Motor neuron (in vitro differentiated cells): ENCODE results near the gene FGD2. TPM values are rescaled to one million over a fixed set of nuclear protein-coding genes. Genes with fewer than 3 reads are reported as not detected.

Experiments
- ATAC-seq, 8 experiments: fragments of 200-7000 bp; cut with Tn5 transposase; replicated peaks in 6 of 8; 2 replicates each; pipeline ENCODE4 v1.8.0; 2021; ENCODE audit warnings: mild to moderate bottlenecking in 8 of 8, moderate library complexity in 8 of 8
- H3K27ac ChIP-seq, 2 donors: fragments of 250-450 bp; sonication (Bioruptor Pico); 2 replicates each; pipeline ENCODE4 v1.9.0; 2021; ENCODE audit warnings: antibody characterized with exemption in 2 of 2, mild to moderate bottlenecking in 2 of 2, moderate library complexity in 1 of 2
- H3K4me1 ChIP-seq, 2 donors: fragments of 250-450 bp; sonication (Bioruptor Pico); replicated peaks in 1 of 2; 2 replicates each; pipeline ENCODE4 v1.6.1; 2021; ENCODE audit warnings: antibody characterized with exemption in 2 of 2, mild to moderate bottlenecking in 2 of 2, moderate library complexity in 1 of 2
- H3K4me3 ChIP-seq, 5 donors: fragments of 250-450 bp; sonication (Bioruptor Pico); 2 replicates each; pipeline ENCODE4 v1.9.0; 2021; ENCODE audit warnings: antibody characterized with exemption in 5 of 5, mild to moderate bottlenecking in 5 of 5, moderate library complexity in 4 of 5
- WGBS, 10 experiments: fragments of 450-650 bp; shearing (Covaris generic); methylation state at CpG; one replicate each; pipeline ENCODE4 v1.0.0; 2022; 5-methylcytosine and 5-hydroxymethylcytosine counted together
- in situ Hi-C, 9 experiments: fragments of 400-800 bp; cut with MboI; loops; one replicate each; pipeline ENCODE4 v1.15.0; 2021; ENCODE audit warnings: low sequenced_read_pairs in 9 of 9, low pct_unique_long_range_greater_than_20kb in 2 of 9; ENCODE audit not compliant: unreplicated experiment in 9 of 9
- total RNA-seq, 8 experiments: library from RNA; unstranded; fragments of 300-600 nt; gene quantifications; 2 replicates each; pipeline versions ENCODE4 v1.2.3 to v1.2.4, GENCODE V29; 2022

Gene FGD2
- total RNA-seq, 8 experiments from 2014 or later: 0.14 to 1.8 (median 0.53) TPM; not detected in 2

- in situ Hi-C loops: loop anchor here in 4 of 9 experiments (25.0 kb wide), 2 partner anchors 120 to 245 kb away; partner anchors contain the start of gene C6orf89 (in 3 of the 4)
- 67 to 100% (median 81%) methylated on average over 1 to 4 of the region's 5 CpGs; no CpG with 5 or more reads in 5 of the 10 experiments for WGBS, 10 experiments
- peak in 1 of 8 experiments; percentile 40 for ATAC-seq
- Histone ChIP-seq H3K27ac (no peak overlapping the region), H3K4me3 (no peak overlapping the region), H3K4me1 (no peaks in the 10 kb centered on the region)
These were observed 1.4 kb downstream of the FGD2 start for GRCh38 chr6:37006793-37007339.

GRCh38 chr6:37007340-37008043 is 2.0 kb downstream of the FGD2 start:
- Histone ChIP-seq H3K4me3 (no peak overlapping the region), H3K27ac (no peak overlapping the region), H3K4me1 (no peaks in the 10 kb centered on the region)
- 40 to 100% (median 73%) methylated on average over 1 to 4 of the region's 12 CpGs; no CpG with 5 or more reads in 3 of the 10 experiments for WGBS, 10 experiments
- ATAC-seq: no peak
- in situ Hi-C loops: loop anchor here in 4 of 9 experiments (25.0 kb wide), 2 partner anchors 120 to 245 kb away; partner anchors contain the start of gene C6orf89 (in 3 of the 4)

DNA sequence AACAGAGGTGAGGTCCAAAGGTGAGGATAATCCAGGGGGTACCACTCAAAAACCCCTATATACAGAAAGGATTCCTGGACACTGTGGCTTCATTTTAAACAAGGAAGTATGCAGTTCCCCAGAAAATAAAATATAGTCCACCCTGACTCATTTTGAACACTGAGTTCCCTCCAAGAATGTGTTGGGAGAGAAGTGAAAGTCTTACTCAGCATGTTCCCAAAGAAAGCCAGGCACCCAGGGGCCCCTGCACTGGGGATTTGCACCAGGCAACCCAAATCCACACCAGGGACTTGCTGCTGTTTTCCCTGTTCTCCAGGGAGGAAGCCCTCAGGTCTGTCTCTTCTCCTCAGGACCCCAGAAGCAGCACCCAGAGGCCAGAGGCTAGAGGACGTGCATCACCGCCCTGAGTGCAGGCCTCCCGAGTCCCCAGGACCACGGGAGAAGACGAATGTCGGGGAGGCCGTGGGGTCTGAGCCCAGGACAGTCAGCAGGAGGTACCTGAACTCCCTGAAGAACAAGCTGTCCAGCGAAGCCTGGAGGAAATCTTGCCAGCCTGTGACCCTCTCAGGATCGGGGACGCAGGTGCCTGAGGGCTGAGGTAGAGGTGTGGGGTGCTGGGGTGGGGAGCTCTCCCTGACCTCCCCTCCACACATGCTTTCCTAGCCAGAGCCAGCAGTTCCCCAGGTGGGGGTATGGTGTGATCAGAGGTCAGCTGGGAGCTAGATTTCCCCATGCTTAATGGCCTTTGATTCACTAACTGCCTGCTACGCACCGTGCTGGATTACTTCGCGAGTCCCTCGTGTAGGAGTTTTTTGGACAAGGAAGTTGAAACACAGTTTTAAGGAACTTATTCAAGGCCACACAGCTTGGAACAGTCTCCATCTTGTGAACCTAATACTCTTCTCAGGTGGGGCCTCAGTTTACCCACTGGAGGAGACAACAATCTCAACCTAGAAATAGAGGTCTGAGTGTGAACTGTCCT is 3.3 kb downstream of the FGD2 start:
- H3K27ac ChIP-seq: no peak overlapping the region
- H3K4me3 ChIP-seq: no peak overlapping the region
- 40 to 97% (median 80%) methylated on average over 1 to 5 of the region's 15 CpGs; no CpG with 5 or more reads in 4 of the 10 experiments for WGBS, 10 experiments
- in situ Hi-C loops: loop anchor here in 4 of 9 experiments (25.0 kb wide), 2 partner anchors 121 to 246 kb away; partner anchors contain the start of gene C6orf89 (in 3 of the 4)
- no peaks in the 10 kb centered on the region for H3K4me1 ChIP-seq
- ATAC-seq: no peak

DNA sequence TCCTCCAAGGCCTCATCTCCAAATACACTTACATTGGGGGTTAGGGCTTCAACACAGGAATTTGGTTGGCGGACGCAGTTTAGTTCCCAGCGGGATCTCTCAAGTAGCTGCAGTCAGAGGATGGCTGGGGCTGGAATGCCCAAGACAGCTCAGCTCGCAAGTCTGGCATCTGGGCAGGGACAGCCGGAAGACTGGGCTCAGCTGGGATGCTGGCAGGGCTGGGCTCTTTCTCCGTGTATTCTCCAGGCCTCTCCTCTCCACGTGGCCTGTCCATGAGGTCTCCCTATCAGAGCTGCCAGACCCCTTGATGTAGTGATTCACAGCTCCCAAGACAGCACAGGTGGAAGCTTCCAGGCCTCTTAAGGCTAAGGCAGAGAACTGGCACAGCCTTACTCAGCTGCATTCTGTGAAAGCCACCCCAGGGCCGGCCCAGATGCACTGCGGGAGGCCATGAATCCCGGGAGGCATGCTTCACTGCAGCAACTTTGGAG is 5.0 kb downstream of the FGD2 start:
- in situ Hi-C loops: loop anchor here in 4 of 9 experiments (25.0 kb wide), 2 partner anchors 123 to 248 kb away; partner anchors contain the start of gene C6orf89 (in 3 of the 4)
- H3K27ac ChIP-seq: no peak overlapping the region
- H3K4me3 ChIP-seq: no peak overlapping the region
- 33 to 100% (median 80%) methylated on average over 1 to 2 of the region's 10 CpGs; no CpG with 5 or more reads in 3 of the 10 experiments for WGBS, 10 experiments
- no peak for ATAC-seq
- H3K4me1 ChIP-seq: no peaks in the 10 kb centered on the region

DNA sequence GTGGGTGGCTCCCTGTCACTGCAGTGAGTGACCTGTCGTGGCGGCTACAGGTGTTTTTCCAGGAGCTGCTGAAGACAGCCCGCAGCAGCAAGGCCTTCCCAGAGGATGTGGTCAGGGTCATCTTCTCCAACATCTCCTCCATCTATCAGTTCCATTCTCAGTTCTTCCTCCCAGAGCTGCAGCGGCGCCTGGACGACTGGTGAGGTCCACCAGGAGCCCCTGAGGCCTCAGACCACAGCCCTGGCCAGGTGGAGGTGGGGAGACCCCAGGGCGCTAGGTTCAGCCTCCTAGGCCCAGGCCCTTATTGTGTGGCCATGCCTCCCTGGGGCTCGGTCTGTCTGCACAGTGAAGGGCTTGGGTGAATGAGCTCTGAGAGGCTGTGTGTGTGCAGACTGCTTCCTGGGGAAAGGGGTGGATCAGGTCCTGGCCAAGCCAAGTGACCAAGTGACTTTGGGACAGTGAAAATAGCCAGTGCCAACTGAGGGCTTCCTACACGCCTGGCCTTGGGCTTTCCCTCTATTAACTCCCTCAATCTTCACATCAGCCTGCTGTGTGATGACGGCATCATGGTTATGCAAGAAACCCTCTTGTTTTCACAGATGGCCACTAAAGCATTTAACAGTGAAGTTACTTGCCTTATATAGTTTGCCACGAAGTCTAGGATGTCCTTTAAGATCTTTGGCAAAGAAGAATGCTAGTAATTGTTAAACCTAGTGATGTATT is 6.4 kb downstream of the FGD2 start:
- peak in 2 of 8 experiments; percentile 12 to 63 for ATAC-seq
- in situ Hi-C loops: loop anchor here in 4 of 9 experiments (25.0 kb wide), 2 partner anchors 125 to 250 kb away; partner anchors contain the start of gene C6orf89 (in 3 of the 4)
- Histone ChIP-seq H3K27ac (no peak overlapping the region), H3K4me1 (no peaks in the 10 kb centered on the region), H3K4me3 (no peak overlapping the region)
- 0 to 93% (median 44%) methylated on average over 1 to 3 of the region's 11 CpGs; no CpG with 5 or more reads in 1 of the 10 experiments for WGBS, 10 experiments

DNA sequence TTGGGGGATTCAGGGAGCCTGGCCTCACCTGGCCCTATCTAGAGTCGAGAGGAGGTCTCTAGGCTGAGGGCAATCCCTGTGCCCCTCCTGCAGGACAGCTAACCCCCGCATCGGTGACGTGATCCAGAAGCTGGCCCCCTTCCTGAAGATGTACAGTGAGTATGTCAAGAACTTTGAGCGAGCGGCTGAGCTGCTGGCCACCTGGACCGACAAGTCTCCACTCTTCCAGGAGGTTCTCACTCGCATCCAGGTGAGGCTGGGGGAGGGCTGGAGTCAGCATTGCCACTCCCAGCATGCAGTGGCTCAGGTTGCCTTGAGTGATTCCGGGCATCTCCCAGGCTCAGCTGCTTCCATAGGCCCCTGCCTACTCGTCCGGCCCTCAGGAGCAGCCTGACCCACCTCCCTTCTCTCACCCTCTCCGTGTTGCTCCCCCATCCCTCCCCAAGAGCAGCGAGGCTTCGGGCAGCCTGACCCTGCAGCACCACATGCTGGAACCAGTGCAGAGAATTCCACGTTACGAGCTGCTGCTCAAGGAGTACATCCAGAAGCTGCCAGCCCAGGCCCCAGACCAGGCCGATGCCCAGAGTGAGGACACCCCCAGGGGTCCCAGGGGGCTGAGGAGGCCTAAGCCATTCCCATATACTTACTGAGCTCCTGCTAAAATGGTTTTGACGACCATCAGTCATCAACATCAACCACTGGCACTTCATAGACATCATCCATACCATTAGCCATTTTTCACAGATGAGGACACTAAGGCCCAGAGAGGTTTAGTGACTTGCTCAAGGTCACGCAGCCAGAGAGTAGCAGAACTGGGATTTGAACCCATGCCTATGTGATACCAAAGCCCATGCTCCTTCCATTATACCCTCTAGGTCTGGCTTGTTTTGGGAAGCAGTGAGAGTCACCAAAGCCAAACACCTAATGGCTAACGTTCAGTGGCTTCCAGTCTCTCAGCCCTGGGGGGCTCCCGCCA is 8.3 kb downstream of the FGD2 start:
- no peak overlapping the region for H3K4me3 ChIP-seq
- ATAC-seq: no peak
- no peak overlapping the region for H3K27ac ChIP-seq
- in situ Hi-C loops: loop anchor here in 4 of 9 experiments (25.0 kb wide), 2 partner anchors 127 to 252 kb away; partner anchors contain the start of gene C6orf89 (in 3 of the 4)
- peaks cover 10 to 12% of the 10 kb centered on the region in 2 donors for H3K4me1 ChIP-seq
- 60 to 100% (median 83%) methylated on average over 1 to 9 of the region's 21 CpGs; no CpG with 5 or more reads in 5 of the 10 experiments for WGBS, 10 experiments

GRCh38 chr6:37014667-37015066 is 9.2 kb downstream of the FGD2 start:
- H3K27ac ChIP-seq: no peak overlapping the region
- in situ Hi-C loops: loop anchor here in 4 of 9 experiments (25.0 kb wide), 2 partner anchors 127 to 252 kb away; partner anchors contain the start of gene C6orf89 (in 3 of the 4)
- no peak for ATAC-seq
- peaks cover 10 to 12% of the 10 kb centered on the region in 2 donors for H3K4me1 ChIP-seq
- 90% methylated on average over 2 of the region's 12 CpGs; no CpG with 5 or more reads in 9 of the 10 experiments for WGBS, 10 experiments
- no peak overlapping the region for H3K4me3 ChIP-seq

- 72 to 100% (median 72%) methylated on average over 2 to 6 of the region's 9 CpGs; no CpG with 5 or more reads in 7 of the 10 experiments for WGBS, 10 experiments
- peaks cover 12 to 15% of the 10 kb centered on the region in 2 donors for H3K4me1 ChIP-seq
- H3K27ac ChIP-seq: no peak overlapping the region
- in situ Hi-C loops: loop anchor here in 4 of 9 experiments (25.0 kb wide), 2 partner anchors 128 to 253 kb away; partner anchors contain the start of gene C6orf89 (in 3 of the 4)
- H3K4me3 ChIP-seq: no peak overlapping the region
- ATAC-seq: no peak
These were observed 10.1 kb downstream of the FGD2 start for GRCh38 chr6:37015532-37015931.

DNA sequence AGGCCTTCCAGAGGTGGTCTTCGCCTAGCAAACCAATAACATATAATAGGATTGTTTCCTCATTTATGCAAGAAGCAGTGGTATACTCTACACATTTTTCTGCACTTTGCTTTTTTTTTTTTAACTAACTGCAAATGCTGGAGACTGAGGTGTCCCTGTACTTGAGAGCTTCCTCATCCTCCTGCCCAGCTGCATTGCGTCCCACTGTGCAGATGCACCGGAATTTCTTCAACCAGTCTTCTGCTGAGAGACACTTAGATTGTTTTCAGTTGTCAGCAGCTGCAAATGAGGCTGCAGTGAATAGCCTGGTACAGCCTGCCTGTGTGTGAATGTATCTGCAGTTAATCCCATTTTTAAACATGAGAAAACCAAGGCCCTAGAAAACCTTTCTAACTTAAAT is 11.5 kb downstream of the FGD2 start:
- WGBS, 10 experiments: 24 to 100% (median 81%) methylated on average over 1 to 3 of the region's 3 CpGs; no CpG with 5 or more reads in 1 of the 10 experiments
- in situ Hi-C loops: loop anchor here in 4 of 9 experiments (25.0 kb wide), 2 partner anchors 130 to 255 kb away; partner anchors contain the start of gene C6orf89 (in 3 of the 4)
- no peak overlapping the region for H3K27ac ChIP-seq
- no peak for ATAC-seq
- H3K4me1 ChIP-seq: peaks cover 12 to 15% of the 10 kb centered on the region in 2 donors
- H3K4me3 ChIP-seq: no peak overlapping the region

- H3K4me1 ChIP-seq: peaks cover 12 to 15% of the 10 kb centered on the region in 2 donors
- ATAC-seq: peak; percentile 10 to 66 (median 52)
- no peak overlapping the region for H3K4me3 ChIP-seq
- in situ Hi-C loops: loop anchor here in 4 of 9 experiments (25.0 kb wide), 2 partner anchors 130 to 255 kb away; partner anchors contain the start of gene C6orf89 (in 3 of the 4)
- 0 to 100% (median 42%) methylated on average over 1 to 2 of the region's 5 CpGs; no CpG with 5 or more reads in 4 of the 10 experiments for WGBS, 10 experiments
- H3K27ac ChIP-seq: peak overlapping the region; percentile 33 to 35
These were observed 12.2 kb downstream of the FGD2 start for GRCh38 chr6:37017606-37018197.
